ENCODE measurements around the gene PERM1.

The PERM1 gene

DNA sequence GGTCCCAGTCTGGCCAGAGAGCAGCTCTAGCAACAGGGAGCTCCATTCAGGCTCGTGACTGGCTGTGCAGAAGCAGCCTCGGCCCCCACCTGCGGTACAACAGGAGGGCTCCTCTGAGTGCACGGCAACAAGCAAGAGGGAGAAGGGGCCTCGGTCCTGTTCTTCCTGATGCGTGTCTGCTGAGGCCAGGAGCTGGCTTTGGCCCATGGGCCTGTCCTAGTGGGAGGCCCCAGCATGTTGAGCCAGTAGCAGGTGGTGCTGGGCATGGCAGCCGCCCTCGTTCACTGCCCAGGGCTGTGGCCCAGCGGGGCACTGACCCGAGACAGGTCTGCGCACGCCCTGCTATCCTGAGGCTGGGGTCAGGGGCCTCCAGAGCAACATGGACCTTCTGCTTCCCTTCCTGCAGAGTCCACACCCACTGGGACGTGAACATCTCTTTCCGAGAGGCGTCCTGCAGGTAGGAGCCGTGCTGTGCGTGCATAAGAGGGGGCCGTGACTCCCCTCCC, 51.2 kb downstream of the PERM1 start:
- no peak for DNase-seq

DNA sequence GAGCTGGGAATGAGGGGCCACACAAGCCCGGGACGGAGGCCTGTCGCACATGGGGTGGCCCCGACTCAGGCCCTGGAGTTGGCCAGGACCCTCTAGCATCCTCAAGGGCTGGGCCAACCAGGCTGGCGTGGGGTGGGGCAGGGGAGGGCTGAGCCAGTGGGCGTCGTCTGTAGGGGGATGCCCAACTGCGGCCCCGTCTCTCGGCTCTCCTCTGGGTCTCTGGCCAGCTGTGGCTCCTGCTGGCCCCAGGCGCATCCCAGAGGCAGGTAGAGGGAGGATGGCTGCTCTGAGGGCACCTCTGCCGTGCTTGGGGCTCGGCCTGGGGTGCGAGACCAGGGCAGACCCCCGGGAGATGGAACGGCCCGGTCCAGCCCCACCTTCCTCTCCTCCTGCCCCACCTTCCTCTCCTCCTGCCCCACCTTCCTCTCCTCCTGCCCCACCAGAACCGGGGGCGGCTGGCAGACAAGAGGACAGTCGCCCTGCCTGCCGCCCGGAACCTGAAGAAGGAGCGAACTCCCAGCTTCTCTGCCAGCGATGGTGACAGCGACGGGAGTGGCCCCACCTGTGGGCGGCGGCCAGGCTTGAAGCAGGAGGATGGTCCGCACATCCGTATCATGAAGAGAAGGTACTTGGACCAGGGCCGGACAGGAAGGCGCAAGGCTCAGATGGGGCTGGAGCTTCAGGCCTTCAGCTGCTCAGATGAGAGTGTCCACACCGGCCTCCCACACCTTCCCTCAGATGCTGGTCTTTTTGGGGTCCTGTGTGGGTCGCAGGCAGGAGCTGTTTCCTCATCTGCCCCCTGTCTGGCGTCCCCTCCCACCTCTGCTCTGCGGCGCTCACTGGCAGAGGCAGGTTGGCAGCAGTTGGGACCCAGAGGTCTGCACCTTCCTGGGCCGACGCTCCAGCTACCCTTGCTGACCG, 51.9 kb downstream of the PERM1 start:
- DNase-seq = no peak

DNA sequence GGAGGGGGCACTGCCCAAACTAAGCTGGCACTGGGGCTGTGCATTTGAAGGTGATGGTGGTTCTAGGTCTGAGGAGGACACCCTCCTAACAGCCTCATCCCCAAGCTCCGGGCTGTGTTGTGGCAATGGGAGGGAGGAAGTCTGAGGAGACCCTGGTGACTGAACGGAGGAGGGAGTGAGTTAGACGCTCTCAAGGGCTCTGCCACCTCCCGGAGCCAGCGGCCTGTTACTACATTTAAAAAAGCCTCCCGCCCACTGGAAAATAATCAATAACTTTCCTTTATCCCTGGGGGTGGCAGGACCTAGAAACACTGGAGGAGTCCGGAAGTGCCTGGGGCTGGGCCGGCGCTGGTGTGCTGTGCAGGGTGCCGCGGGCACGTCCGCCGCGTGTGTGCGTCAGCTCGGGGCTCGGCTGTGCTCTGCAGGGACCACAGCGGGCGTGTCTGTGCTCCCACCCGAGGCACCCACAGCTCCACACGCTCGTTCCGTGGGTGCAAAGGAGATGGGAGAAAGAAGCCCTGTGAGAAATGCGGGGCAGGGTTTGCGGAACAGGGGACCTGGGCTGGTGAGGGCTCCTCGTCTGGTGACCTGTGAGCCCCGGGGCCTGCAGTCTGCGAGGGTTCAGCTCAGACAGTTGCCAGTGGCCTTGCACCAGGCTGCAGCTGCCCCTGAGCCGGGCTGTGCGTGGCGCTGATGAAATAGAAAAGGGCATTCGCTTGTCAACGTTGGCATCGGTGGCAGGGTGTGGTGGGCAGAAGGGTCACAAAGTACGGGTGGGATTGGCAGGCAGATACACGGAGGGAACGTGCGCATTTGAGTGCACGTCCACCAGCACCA, 52.9 kb downstream of the PERM1 start:
- no peak for DNase-seq

DNA sequence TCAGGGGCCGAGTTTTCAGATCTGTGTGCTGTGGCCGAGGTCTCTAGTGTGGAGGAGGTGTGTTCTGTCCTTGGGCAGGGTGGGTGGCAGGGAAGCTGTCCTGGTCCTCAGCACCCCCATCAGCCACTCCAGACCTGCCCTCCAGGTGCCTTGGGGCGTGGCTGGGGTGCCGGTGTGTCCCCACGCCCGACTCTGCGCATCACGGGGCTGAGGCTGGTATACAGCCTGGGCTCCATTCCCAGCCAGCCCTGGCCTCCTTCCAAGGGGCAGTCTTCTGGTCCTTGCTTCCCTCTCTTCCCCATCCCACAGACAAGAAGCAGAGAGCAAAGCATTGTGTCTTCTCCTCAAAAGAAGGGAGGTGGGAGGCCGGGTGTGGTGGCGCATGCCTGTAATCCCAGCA, 54.1 kb downstream of the PERM1 start:
- no peak for DNase-seq

DNA sequence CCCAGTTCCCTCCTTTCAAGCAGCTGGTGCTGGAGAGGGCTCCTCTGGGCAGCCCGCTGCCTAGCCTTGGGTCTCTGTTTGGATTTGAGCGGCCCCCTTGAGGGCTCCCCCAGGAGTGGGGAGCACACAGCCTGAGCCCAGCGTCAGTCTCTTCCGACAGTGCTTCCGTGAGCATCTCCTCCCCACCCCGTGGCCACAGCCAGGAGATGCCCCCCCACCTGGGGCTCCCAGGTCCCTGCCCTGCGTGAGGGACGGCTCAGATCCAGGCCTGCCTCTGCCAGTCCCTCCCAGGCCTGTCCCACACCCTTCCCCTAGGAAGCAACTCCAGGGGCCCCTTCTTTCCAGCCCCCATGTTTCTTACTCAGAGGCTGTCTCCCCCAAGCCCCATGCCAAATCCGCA, 54.7 kb downstream of the PERM1 start:
- DNase-seq = no peak

DNA sequence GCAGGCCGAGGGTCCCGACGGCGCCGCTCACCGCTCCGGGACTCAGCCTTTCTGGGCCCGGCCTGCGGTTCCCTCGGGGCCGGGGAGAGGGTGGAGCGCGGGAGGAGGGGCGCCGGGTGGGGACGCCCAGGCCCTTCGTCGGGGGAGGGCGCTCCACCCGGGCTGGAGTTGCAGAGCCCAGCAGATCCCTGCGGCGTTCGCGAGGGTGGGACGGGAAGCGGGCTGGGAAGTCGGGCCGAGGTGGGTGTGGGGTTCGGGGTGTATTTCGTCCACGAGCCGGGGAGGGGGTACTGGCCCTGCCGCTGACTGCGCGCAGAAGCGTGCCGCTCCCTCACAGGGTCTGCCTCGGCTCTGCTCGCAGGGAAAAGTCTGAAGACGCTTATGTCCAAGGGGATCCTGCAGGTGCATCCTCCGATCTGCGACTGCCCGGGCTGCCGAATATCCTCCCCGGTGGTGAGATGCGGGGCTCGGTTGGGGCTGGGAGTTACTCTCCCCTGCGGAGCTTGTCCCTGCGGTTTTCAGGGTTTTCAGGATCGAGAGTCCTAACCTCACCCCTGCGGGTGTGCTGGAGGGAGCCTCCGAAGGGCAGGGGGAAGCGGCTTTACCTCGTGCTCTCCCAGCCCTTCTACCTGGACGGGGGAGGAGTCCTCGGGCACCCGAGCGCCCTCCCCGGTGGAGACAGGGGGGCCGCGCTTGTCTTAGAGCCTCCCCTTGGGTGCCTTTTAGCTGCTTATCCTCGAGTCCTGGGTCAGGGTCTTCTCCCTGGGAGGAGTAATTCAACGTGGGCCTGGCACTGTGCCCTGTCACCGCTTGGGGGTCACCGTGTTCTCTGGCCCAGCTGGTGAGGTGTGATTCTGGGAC, 56.1 kb downstream of the PERM1 start:
- peak; percentile 77 for DNase-seq
